Measurements from ENCODE around the gene DNMT3B.

DNA sequence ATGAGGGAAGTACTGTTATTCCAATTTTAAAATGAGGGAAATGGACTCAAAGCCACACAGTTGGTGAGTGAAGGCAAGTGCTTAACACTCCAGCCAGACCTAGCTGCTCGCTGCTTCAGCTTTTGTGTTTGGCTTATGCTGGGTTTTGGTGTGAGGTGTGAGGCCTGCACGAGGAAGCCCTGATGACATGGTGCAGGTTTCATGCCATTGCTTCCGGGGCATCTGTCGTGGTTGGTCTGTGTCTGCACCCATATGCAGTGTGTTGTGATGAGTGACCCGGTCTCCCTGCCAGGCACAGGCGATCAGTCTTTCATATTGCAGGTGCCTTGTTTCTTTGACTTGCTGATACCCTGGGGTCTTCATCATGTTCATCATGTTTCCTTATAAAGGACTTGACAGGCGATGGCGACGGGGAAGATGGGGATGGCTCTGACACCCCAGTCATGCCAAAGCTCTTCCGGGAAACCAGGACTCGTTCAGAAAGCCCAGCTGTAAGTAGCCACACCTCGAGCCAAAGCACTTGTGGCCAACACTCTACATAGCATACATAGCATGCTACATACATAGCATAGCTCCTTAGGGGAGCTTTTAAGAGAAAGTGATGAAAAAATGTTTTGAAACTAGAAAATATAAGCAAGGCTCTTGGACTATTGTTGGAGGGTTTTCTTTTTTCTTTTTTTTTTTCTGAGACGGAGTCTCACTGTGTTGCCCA, 22.3 kb downstream of the DNMT3B start:
- TF ChIP-seq EZH2 (IDR thresholded peaks at IDR 0.05; ENCODE audit: borderline replicate concordance, insufficient read depth, low read depth, low read length, poor library complexity, severe bottlenecking): no peak
- TF ChIP-seq, protein P1, sequence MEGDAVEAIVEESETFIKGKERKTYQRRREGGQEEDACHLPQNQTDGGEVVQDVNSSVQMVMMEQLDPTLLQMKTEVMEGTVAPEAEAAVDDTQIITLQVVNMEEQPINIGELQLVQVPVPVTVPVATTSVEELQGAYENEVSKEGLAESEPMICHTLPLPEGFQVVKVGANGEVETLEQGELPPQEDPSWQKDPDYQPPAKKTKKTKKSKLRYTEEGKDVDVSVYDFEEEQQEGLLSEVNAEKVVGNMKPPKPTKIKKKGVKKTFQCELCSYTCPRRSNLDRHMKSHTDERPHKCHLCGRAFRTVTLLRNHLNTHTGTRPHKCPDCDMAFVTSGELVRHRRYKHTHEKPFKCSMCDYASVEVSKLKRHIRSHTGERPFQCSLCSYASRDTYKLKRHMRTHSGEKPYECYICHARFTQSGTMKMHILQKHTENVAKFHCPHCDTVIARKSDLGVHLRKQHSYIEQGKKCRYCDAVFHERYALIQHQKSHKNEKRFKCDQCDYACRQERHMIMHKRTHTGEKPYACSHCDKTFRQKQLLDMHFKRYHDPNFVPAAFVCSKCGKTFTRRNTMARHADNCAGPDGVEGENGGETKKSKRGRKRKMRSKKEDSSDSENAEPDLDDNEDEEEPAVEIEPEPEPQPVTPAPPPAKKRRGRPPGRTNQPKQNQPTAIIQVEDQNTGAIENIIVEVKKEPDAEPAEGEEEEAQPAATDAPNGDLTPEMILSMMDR (IDR thresholded peaks at IDR 0.05): no peak
